HL-60/S4 (cell line): Measurements from ENCODE around the gene PRR5L.

ENCODE experiments used
- in situ Hi-C: fragments of 300-500 bp; cut with MboI; formaldehyde crosslinking; loops from 2 replicates; pipeline ENCODE4 v1.14.3; 2022; ENCODE audit warnings: low sequenced_read_pairs

Gene PRR5L

DNA sequence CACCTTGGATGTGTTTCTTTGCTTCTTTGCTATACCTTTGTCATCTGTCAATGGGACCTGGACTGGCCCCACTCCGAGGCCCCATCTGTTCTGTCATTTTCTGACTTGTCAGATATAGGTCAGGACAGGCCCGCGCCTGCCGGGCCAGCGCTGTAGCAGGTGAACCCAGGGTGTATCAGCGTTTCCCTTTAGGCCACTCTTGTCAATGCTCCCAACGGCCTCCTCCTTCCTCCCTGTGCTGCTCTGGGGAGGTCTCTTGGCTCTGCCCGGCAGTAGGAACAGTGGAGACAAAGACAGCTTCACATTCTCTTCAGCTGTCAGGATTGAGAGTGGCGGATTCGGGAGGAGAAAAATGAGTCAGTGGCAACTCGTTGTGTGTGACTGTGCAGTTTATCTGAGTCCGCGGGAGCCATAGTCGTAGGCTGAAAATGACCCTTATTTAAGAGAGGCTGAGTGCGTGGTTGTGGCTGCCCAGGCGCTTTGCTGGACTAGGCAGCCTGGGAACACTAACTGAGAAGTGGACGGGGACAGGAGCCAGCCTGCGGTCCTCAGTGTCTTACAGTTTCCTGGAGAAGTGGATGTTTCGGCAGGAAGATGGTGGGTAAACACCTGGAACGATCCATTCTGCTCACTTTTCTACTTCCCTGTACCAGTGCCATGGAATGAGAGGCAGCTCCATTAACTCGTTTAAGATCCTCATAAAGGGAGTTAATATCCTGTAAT lies 102.3 kb downstream of the PRR5L start:
- in situ Hi-C loops, result no loop called here

DNA sequence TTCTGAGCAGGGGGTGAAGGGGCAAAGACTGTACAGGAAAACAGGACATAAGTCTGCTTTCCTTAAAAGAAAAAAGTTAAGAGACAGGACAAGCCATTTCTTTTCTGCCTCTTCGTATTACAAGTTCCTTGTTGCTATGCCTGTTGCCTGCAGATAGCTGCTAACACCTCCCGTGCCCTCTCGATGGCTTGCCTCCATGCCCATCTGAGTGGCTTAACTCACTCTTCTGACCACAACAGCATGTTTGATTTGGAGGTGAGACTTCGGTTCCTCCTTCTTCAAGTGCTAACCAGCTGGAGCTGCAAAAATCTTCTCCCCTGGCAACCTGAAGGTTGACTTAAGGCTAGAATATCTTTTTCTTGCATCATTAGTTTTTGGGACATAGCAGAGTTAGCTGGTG lies 103.1 kb downstream of the PRR5L start:
- in situ Hi-C loops, result no loop called here

- in situ Hi-C loops, result no loop called here
Measured at GRCh38 chr11:36399745-36400144, 103.7 kb downstream of the PRR5L start.

DNA sequence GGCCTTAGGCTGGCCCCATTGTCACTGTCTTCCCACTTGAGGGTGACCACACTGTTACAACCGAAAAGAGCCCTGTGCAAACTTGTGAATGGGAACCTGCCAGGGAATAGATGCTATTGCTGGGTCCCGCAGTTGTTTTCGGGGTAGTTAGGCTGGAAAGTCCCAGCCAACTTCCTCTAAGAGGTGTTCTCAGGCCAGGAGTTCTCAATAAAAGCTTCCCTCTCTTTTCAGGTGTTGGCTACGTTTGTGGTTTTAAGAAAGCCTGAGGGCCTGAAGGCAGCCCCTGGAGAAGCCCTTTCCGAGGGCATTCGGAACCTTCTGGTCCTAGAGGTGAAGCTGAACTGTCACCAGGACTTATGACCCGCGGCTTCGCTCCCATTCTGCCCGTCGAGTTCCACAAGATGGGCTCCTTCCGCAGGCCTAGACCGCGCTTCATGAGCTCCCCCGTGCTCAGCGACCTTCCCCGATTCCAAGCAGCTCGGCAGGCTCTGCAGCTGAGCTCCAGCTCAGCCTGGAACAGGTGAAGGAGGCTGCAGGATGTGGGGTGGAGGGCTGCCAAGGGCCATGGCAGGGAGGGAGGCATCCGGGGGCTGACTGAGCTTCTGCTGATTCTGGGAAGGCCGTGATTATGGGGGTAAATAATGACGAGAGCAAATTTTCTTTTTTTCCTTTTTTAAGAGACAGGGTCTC lies 104.8 kb downstream of the PRR5L start:
- in situ Hi-C loops, result no loop called here

GRCh38 chr11:36402568-36403170 lies 106.6 kb downstream of the PRR5L start:
- in situ Hi-C loops, result no loop called here

GRCh38 chr11:36403661-36404060 lies 107.6 kb downstream of the PRR5L start:
- in situ Hi-C loops, result no loop called here

GRCh38 chr11:36404831-36405230 lies 108.7 kb downstream of the PRR5L start:
- in situ Hi-C loops, result no loop called here

- in situ Hi-C loops, result no loop called here
Measured at GRCh38 chr11:36405585-36406367, 109.7 kb downstream of the PRR5L start.

GRCh38 chr11:36407356-36407755 lies 111.3 kb downstream of the PRR5L start:
- in situ Hi-C loops, result no loop called here

GRCh38 chr11:36408498-36409136 lies 112.5 kb downstream of the PRR5L start:
- in situ Hi-C loops, result no loop called here

GRCh38 chr11:36409152-36409816 lies 113.2 kb downstream of the PRR5L start:
- in situ Hi-C loops, result no loop called here

GRCh38 chr11:36411202-36411640 lies 115.1 kb downstream of the PRR5L start:
- in situ Hi-C loops, result no loop called here

- in situ Hi-C loops, result no loop called here
Measured at GRCh38 chr11:36412781-36413383, 116.8 kb downstream of the PRR5L start.

GRCh38 chr11:36417154-36417553 lies 121.1 kb downstream of the PRR5L start:
- in situ Hi-C loops, result no loop called here

GRCh38 chr11:36419791-36420424 lies 123.8 kb downstream of the PRR5L start:
- in situ Hi-C loops, result no loop called here

- in situ Hi-C loops, result no loop called here
Measured at GRCh38 chr11:36421546-36422155, 125.6 kb downstream of the PRR5L start.

GRCh38 chr11:36425561-36426081 lies 129.5 kb downstream of the PRR5L start:
- in situ Hi-C loops, result no loop called here

- in situ Hi-C loops, result no loop called here
Measured at GRCh38 chr11:36426226-36426848, 130.2 kb downstream of the PRR5L start.
